ENCODE measurements around the gene PARL. TPM values are rescaled to one million over a fixed set of nuclear protein-coding genes. Genes with fewer than 3 reads are reported as not detected.

PARL gene
- total RNA-seq, 2 donors from 2014 or later = 36.4 to 44.5 TPM

GRCh38 chr3:183810643-183811594 is 73.8 kb downstream of the PARL start:
- DNase-seq (ENCODE audit: low spot score) (no peak), ATAC-seq (ENCODE audit: insufficient number of reproducible peaks, low FRiP score, low read depth) (no peak)
- no peak for TF ChIP-seq CTCF (IDR thresholded peaks at IDR 0.05)
- peaks cover 53% of the 10 kb centered on the region for H3K36me3 ChIP-seq
- peaks cover 0 to 4% of the 10 kb centered on the region in 2 donors for H3K4me1 ChIP-seq (ENCODE audit: control insufficient read depth in 1 of 2, low read depth in 2 of 2)
- no peak overlapping the region for H3K27ac ChIP-seq
- no peaks in the 10 kb centered on the region for H3K9me3 ChIP-seq
- H3K4me3 ChIP-seq = no peak overlapping the region
- no peaks in the 10 kb centered on the region for H3K27me3 ChIP-seq (replicated peaks; ENCODE audit: insufficient read depth)

- DNase-seq (ENCODE audit: low spot score) = no peak
- Histone ChIP-seq H3K27me3 (replicated peaks; ENCODE audit: insufficient read depth) (no peaks in the 10 kb centered on the region), H3K4me1 (ENCODE audit: control insufficient read depth in 1 of 2, low read depth in 2 of 2) (no peaks in the 10 kb centered on the region), H3K36me3 (peaks cover 68% of the 10 kb centered on the region), H3K27ac (no peak overlapping the region), H3K4me3 (no peak overlapping the region), H3K9me3 (no peaks in the 10 kb centered on the region)
- no peak for ATAC-seq (ENCODE audit: insufficient number of reproducible peaks, low FRiP score, low read depth)
- TF ChIP-seq CTCF (IDR thresholded peaks at IDR 0.05) = no peak
Measured at GRCh38 chr3:183809270-183809669, 75.4 kb downstream of the PARL start.

- TF ChIP-seq CTCF (IDR thresholded peaks at IDR 0.05) = no peak
- no peaks in the 10 kb centered on the region for H3K27me3 ChIP-seq (replicated peaks; ENCODE audit: insufficient read depth)
- H3K9me3 ChIP-seq = no peaks in the 10 kb centered on the region
- peaks cover 73% of the 10 kb centered on the region for H3K36me3 ChIP-seq
- H3K27ac ChIP-seq = no peak overlapping the region
- H3K4me1 ChIP-seq (ENCODE audit: control insufficient read depth in 1 of 2, low read depth in 2 of 2) = no peaks in the 10 kb centered on the region
- H3K4me3 ChIP-seq = no peak overlapping the region
- ATAC-seq (ENCODE audit: insufficient number of reproducible peaks, low FRiP score, low read depth) (no peak), DNase-seq (ENCODE audit: low spot score) (no peak)
Measured at GRCh38 chr3:183808355-183808754, 76.3 kb downstream of the PARL start.

GRCh38 chr3:183807881-183808280 is 76.8 kb downstream of the PARL start:
- TF ChIP-seq CTCF (IDR thresholded peaks at IDR 0.05) = no peak
- H3K27ac ChIP-seq = no peak overlapping the region
- no peaks in the 10 kb centered on the region for H3K4me1 ChIP-seq (ENCODE audit: control insufficient read depth in 1 of 2, low read depth in 2 of 2)
- H3K9me3 ChIP-seq = no peaks in the 10 kb centered on the region
- H3K27me3 ChIP-seq (replicated peaks; ENCODE audit: insufficient read depth) = no peaks in the 10 kb centered on the region
- H3K4me3 ChIP-seq = no peak overlapping the region
- ATAC-seq (ENCODE audit: insufficient number of reproducible peaks, low FRiP score, low read depth) (no peak), DNase-seq (ENCODE audit: low spot score) (no peak)
- H3K36me3 ChIP-seq = peaks cover 76% of the 10 kb centered on the region

- peaks cover 81% of the 10 kb centered on the region for H3K36me3 ChIP-seq
- TF ChIP-seq CTCF (IDR thresholded peaks at IDR 0.05) = no peak
- ATAC-seq (ENCODE audit: insufficient number of reproducible peaks, low FRiP score, low read depth) = no peak
Measured at GRCh38 chr3:183807209-183807728, 77.4 kb downstream of the PARL start.

More at GRCh38 chr3:183807209-183807728, 77.4 kb downstream of the PARL start:
- H3K4me1 ChIP-seq (ENCODE audit: control insufficient read depth in 1 of 2, low read depth in 2 of 2) = no peaks in the 10 kb centered on the region
- H3K4me3 ChIP-seq = no peak overlapping the region
- H3K27me3 ChIP-seq (replicated peaks; ENCODE audit: insufficient read depth) = no peaks in the 10 kb centered on the region
- H3K9me3 ChIP-seq = no peaks in the 10 kb centered on the region
- DNase-seq (ENCODE audit: low spot score) = no peak
- no peak overlapping the region for H3K27ac ChIP-seq
